Urothelium cell line (cell line): ENCODE results near the gene HOXD4.

Source experiments
- DNase-seq: peaks from one replicate; pipeline ENCODE4 v3.0.0; 2011; ENCODE audit warnings: low spot score, mixed read lengths
- FAIRE-seq: peaks from 2 replicates; lab custom pipeline; 2011; peaks lifted over from hg19 to GRCh38; lab: Jason Lieb, UNC

HOXD4 gene

GRCh38 chr2:176126929-176127773, 24.2 kb upstream of the HOXD4 start:
- DNase-seq: peak; percentile 30
- no peak for FAIRE-seq

- DNase-seq (no peak), FAIRE-seq (no peak)
These were observed 23.6 kb upstream of the HOXD4 start for GRCh38 chr2:176127774-176128072.

GRCh38 chr2:176128172-176128981, 23.0 kb upstream of the HOXD4 start:
- DNase-seq: no peak

GRCh38 chr2:176128982-176129796, 22.2 kb upstream of the HOXD4 start, which contains the start of gene HOXD8:
HOXD8 (plus strand) TSS chr2:176129705; CDS start chr2:176130367, 662 bp downstream.
- no peak for FAIRE-seq
- peak; percentile 72 for DNase-seq

More at GRCh38 chr2:176128172-176128981, 23.0 kb upstream of the HOXD4 start:
- no peak for FAIRE-seq

GRCh38 chr2:176129813-176130146, 21.6 kb upstream of the HOXD4 start:
- DNase-seq (no peak), FAIRE-seq (no peak)

GRCh38 chr2:176130147-176130956, 21.0 kb upstream of the HOXD4 start:
- DNase-seq (peak; percentile 61), FAIRE-seq (no peak)

GRCh38 chr2:176130957-176131847, 20.1 kb upstream of the HOXD4 start:
- no peak for FAIRE-seq

GRCh38 chr2:176131848-176132158, 19.5 kb upstream of the HOXD4 start:
- FAIRE-seq: no peak
- DNase-seq: no peak

More at GRCh38 chr2:176130957-176131847, 20.1 kb upstream of the HOXD4 start:
- no peak for DNase-seq

GRCh38 chr2:176132205-176133171, 18.9 kb upstream of the HOXD4 start:
- FAIRE-seq (no peak), DNase-seq (no peak)

GRCh38 chr2:176133389-176133788, 18.0 kb upstream of the HOXD4 start:
- DNase-seq (no peak), FAIRE-seq (no peak)

GRCh38 chr2:176134035-176134434, 17.3 kb upstream of the HOXD4 start:
- FAIRE-seq (no peak), DNase-seq (no peak)

GRCh38 chr2:176135035-176135440, 16.3 kb upstream of the HOXD4 start:
- no peak for DNase-seq
- no peak for FAIRE-seq

- DNase-seq: peak; percentile 55
- no peak for FAIRE-seq
These were observed 14.7 kb upstream of the HOXD4 start for GRCh38 chr2:176136374-176137251.

GRCh38 chr2:176137252-176137580, 14.1 kb upstream of the HOXD4 start:
- DNase-seq (no peak), FAIRE-seq (no peak)

GRCh38 chr2:176137906-176138305, 13.4 kb upstream of the HOXD4 start:
- DNase-seq (no peak), FAIRE-seq (no peak)

GRCh38 chr2:176138526-176138922, 12.8 kb upstream of the HOXD4 start:
- FAIRE-seq: no peak

GRCh38 chr2:176138923-176139660, 12.3 kb upstream of the HOXD4 start:
- FAIRE-seq (no peak), DNase-seq (no peak)

More at GRCh38 chr2:176138526-176138922, 12.8 kb upstream of the HOXD4 start:
- DNase-seq: no peak
